HepG2 (cell line): Measurements from ENCODE around the gene LILRB3.

Experiments
- AFF4 ChIP-seq: sonication (generic); formaldehyde crosslinking; IDR thresholded peaks from 2 replicates; pipeline ENCODE4 v1.4.0; 2020; ENCODE audit warnings: missing genetic modification reagents
- AKNA ChIP-seq: sonication (generic); formaldehyde crosslinking; IDR thresholded peaks from 2 replicates; pipeline ENCODE4 v1.4.0; 2020; ENCODE audit warnings: missing genetic modification reagents, borderline replicate concordance
- CTCF ChIP-seq: sonication (generic); formaldehyde crosslinking; IDR thresholded peaks from 2 replicates; pipeline ENCODE4 v1.5.0; 2020; ENCODE audit warnings: mild to moderate bottlenecking, missing genetic modification reagents, moderate library complexity
- E2F5 ChIP-seq: sonication (generic); formaldehyde crosslinking; conservative IDR thresholded peaks from 2 replicates; pipeline ENCODE4 v1.4.0; 2020; ENCODE audit warnings: missing genetic modification reagents
- EZH2 ChIP-seq: conservative IDR thresholded peaks from 2 replicates; pipeline ENCODE4 v1.6.1; 2012; ENCODE audit warnings: mild to moderate bottlenecking, low read depth, low read length, moderate library complexity
- MAZ ChIP-seq, 2 experiments: sonication (generic) in 1 of 2; formaldehyde crosslinking in 1 of 2; IDR thresholded peaks; 2 replicates each; pipeline versions ENCODE4 v1.5.0 to v1.6.1; 2012 to 2020; ENCODE audit warnings: low read depth in 2 of 2, mild to moderate bottlenecking in 2 of 2, borderline replicate concordance in 1 of 2, improper control_type of control experiment in 1 of 2, low read length in 1 of 2, missing genetic modification reagents in 1 of 2, moderate library complexity in 1 of 2
- REPIN1 ChIP-seq: sonication (generic); formaldehyde crosslinking; IDR thresholded peaks from 2 replicates; pipeline ENCODE4 v1.8.0; 2022; ENCODE audit warnings: missing genetic modification reagents, low read depth, mild to moderate bottlenecking, borderline replicate concordance
- RNF219 ChIP-seq: sonication (generic); formaldehyde crosslinking; IDR thresholded peaks from 2 replicates; pipeline ENCODE4 v1.5.0; 2020; ENCODE audit warnings: mild to moderate bottlenecking, missing genetic modification reagents
- TP53 ChIP-seq: sonication (generic); formaldehyde crosslinking; conservative IDR thresholded peaks from 2 replicates; pipeline ENCODE4 v1.4.0; 2020; ENCODE audit warnings: missing genetic modification reagents
- ZBTB26 ChIP-seq: IDR thresholded peaks from 2 replicates; pipeline ENCODE4 v1.6.1; 2016; ENCODE audit warnings: missing compliant biosample characterization, missing genetic modification reagents, borderline replicate concordance
- ZNF496 ChIP-seq: sonication (generic); formaldehyde crosslinking; IDR thresholded peaks from 2 replicates; pipeline ENCODE4 v1.8.1; 2023; ENCODE audit warnings: mild to moderate bottlenecking, moderate library complexity, missing genetic modification reagents; ENCODE audit not compliant: insufficient replicate concordance
- ZNF546 ChIP-seq: sonication (generic); formaldehyde crosslinking; conservative IDR thresholded peaks from 2 replicates; pipeline ENCODE4 v1.8.1; 2023; ENCODE audit warnings: mild to moderate bottlenecking, missing genetic modification reagents
- ZNF773 ChIP-seq: sonication (generic); formaldehyde crosslinking; IDR thresholded peaks from 2 replicates; pipeline ENCODE4 v1.4.0; 2020; ENCODE audit warnings: missing genetic modification reagents, borderline replicate concordance

- TF ChIP-seq REPIN1 (CRISPR knock-in tag) (no peak; the same call in 1 of the 2 replicates), TP53 (CRISPR knock-in tag) (no peak), ZBTB26 (CRISPR knock-in tag) (no peak), ZNF773 (CRISPR knock-in tag) (no peak), CTCF (peak; percentile 88), ZNF496 (CRISPR knock-in tag) (no peak), ZNF546 (no peak), E2F5 (CRISPR knock-in tag) (no peak), RNF219 (no peak), EZH2 (no peak), AFF4 (CRISPR knock-in tag) (no peak), MAZ (IDR thresholded peaks at IDR 0.05; ENCODE audit: borderline replicate concordance, low read depth, low read length) (no peak), MAZ (CRISPR knock-in tag; IDR thresholded peaks at IDR 0.05; ENCODE audit: low read depth) (no peak), AKNA (CRISPR knock-in tag) (no peak)
Measured at GRCh38 chr19:54168174-54168917, 54.5 kb downstream of the LILRB3 start.
